ENCODE results near the gene PHOSPHO1.
"Not testable (repeated sequence)": the region's sequence is repeated elsewhere in the genome, so short reads cannot be mapped to it uniquely, and the experiment has no call there.

The PHOSPHO1 gene

DNA sequence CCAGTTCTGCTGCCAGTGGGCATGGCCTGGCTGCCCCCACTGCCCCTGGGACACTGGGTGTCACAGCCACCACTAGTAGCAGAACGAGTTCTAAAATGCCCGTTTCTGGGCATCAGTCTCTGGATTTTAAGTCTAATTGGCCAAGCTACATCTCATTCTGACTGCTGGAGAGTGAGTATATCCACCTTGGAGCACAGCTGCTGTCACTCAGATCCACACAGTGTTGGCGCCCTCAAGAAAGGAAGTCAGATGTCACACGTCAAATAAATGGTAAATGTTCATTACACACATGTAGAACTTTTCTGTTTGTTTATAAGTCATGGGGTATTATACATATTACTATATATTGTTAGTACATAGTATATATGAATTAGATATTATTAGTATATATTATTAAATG, 39.7 kb downstream of the PHOSPHO1 start:
- DNase-seq = no peak
- no peak overlapping the region for H3K4me3 ChIP-seq (ENCODE audit: low read length)
- H3K36me3 ChIP-seq (replicated peaks; ENCODE audit: insufficient read depth, low read length) = no peaks in the 10 kb centered on the region
- no peak overlapping the region for H3K9ac ChIP-seq (ENCODE audit: low read length)
- H3K79me2 ChIP-seq (ENCODE audit: low read length) = no peaks in the 10 kb centered on the region
- peaks cover 19% of the 10 kb centered on the region for H3F3A ChIP-seq (ENCODE audit: insufficient read depth, low read length)
- no peak overlapping the region for H3K27ac ChIP-seq (ENCODE audit: low read length)
- no peak for TF ChIP-seq EZH2 (optimal IDR thresholded peaks at IDR 0.05; ENCODE audit: low read depth, low read length)
- no peak for TF ChIP-seq CTCF (IDR thresholded peaks at IDR 0.05; ENCODE audit: low read length)
- no peak for TF ChIP-seq EZH2phosphoT487 (IDR thresholded peaks at IDR 0.05; ENCODE audit: low read length)
- H3K27me3 ChIP-seq (replicated peaks; ENCODE audit: insufficient read depth, low read length) = no peaks in the 10 kb centered on the region
- H4K20me1 ChIP-seq (ENCODE audit: insufficient read depth, low read length) = no peaks in the 10 kb centered on the region
- no peaks in the 10 kb centered on the region for H3K4me1 ChIP-seq (ENCODE audit: low read length)
- no peak overlapping the region for H3K4me2 ChIP-seq (ENCODE audit: low read depth, low read length)
- no peak overlapping the region for H2AFZ ChIP-seq (ENCODE audit: low read length)
- H3K9me2 ChIP-seq (replicated peaks; ENCODE audit: insufficient read depth, low read length) = no peaks in the 10 kb centered on the region
- H3K9me3 ChIP-seq (replicated peaks; ENCODE audit: insufficient read depth, low read length) = no peaks in the 10 kb centered on the region

DNA sequence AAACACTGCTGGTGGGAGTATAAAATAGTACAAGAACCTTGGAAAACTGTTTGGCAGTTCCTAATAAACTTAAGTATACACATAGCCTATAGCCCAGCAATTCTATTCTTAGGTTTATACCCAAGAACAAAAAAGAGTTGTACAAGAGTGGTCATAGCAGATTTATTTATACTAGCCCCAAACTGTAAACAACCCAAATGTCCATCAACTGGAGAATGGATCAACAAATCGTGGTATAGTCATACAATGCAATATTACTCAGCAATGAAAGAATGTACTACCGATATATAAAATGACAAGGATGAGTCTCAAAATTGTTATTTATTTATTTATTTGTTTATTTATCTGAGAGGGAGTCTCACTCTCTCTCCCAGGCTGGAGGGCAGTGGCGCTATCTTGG, 43.3 kb downstream of the PHOSPHO1 start:
- no peak for DNase-seq
- TF ChIP-seq EZH2phosphoT487 (IDR thresholded peaks at IDR 0.05; ENCODE audit: low read length) (no peak), EZH2 (optimal IDR thresholded peaks at IDR 0.05; ENCODE audit: low read depth, low read length) (no peak), CTCF (IDR thresholded peaks at IDR 0.05; ENCODE audit: low read length) (no peak)
- no peak overlapping the region for H3K4me3 ChIP-seq (ENCODE audit: low read length)

DNA sequence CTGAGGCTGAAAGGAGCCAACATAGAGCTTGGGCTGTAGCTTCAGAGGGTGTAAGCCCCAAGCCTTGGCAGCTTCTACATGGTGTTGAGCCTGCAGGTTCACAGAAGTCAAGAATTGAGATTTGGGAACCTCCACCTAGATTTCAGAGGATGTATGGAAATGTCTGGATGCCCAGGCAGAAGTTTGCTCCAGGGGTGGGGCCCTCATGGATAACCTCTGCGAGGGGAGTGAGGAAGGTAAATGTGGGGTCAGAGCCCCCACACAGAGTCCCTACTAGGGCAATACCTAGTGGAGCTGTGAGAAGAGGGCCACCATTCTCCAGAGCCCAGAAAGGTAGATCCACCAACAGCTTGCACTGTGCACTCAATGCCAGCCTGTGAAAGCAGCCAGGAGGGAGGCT, 45.2 kb downstream of the PHOSPHO1 start:
- H3F3A ChIP-seq (ENCODE audit: insufficient read depth, low read length); H3K9me2 ChIP-seq (replicated peaks; ENCODE audit: insufficient read depth, low read length); H3K4me2 ChIP-seq (ENCODE audit: low read depth, low read length); DNase-seq; H4K20me1 ChIP-seq (ENCODE audit: insufficient read depth, low read length); H3K9me3 ChIP-seq (replicated peaks; ENCODE audit: insufficient read depth, low read length); H3K4me3 ChIP-seq (ENCODE audit: low read length); H3K27ac ChIP-seq (ENCODE audit: low read length); H3K79me2 ChIP-seq (ENCODE audit: low read length); H3K4me1 ChIP-seq (ENCODE audit: low read length); H2AFZ ChIP-seq (ENCODE audit: low read length); H3K36me3 ChIP-seq (replicated peaks; ENCODE audit: insufficient read depth, low read length); H3K27me3 ChIP-seq (replicated peaks; ENCODE audit: insufficient read depth, low read length); H3K9ac ChIP-seq (ENCODE audit: low read length): not testable (repeated sequence)

More for the DNA sequence above, 43.3 kb downstream of the PHOSPHO1 start:
- no peaks in the 10 kb centered on the region for H3K79me2 ChIP-seq (ENCODE audit: low read length)
- no peaks in the 10 kb centered on the region for H3K4me1 ChIP-seq (ENCODE audit: low read length)
- no peaks in the 10 kb centered on the region for H3K9me3 ChIP-seq (replicated peaks; ENCODE audit: insufficient read depth, low read length)
- no peaks in the 10 kb centered on the region for H4K20me1 ChIP-seq (ENCODE audit: insufficient read depth, low read length)
- H3K9ac ChIP-seq (ENCODE audit: low read length) = no peak overlapping the region
- no peaks in the 10 kb centered on the region for H3K9me2 ChIP-seq (replicated peaks; ENCODE audit: insufficient read depth, low read length)
- H2AFZ ChIP-seq (ENCODE audit: low read length) = no peak overlapping the region
- peaks cover 11% of the 10 kb centered on the region; the same call in 1 of the 2 replicates for H3F3A ChIP-seq (ENCODE audit: insufficient read depth, low read length)
- H3K4me2 ChIP-seq (ENCODE audit: low read depth, low read length) = no peak overlapping the region
- no peaks in the 10 kb centered on the region for H3K36me3 ChIP-seq (replicated peaks; ENCODE audit: insufficient read depth, low read length)
- no peaks in the 10 kb centered on the region for H3K27me3 ChIP-seq (replicated peaks; ENCODE audit: insufficient read depth, low read length)
- no peak overlapping the region for H3K27ac ChIP-seq (ENCODE audit: low read length)

DNA sequence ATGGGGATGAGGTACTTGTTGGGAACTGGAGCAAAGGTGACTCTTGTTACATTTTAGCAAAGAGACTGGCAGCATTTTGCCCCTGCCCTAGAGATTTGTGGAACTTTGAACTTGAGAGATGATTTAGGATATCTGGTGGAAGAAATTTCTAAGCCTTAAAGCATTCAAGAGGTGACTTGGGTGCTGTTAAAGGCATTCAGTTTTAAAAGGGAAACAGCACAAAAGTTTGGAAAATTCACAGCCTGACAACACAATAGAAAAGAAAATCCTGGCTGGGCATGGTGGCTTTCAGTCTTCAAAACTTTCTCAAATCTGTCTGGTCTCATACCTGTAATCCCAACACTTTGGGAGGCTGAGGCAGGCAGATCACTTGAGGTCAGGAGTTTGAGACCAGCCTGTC, 46.1 kb downstream of the PHOSPHO1 start:
- H3K4me1 ChIP-seq (ENCODE audit: low read length); H3K9me2 ChIP-seq (replicated peaks; ENCODE audit: insufficient read depth, low read length); H2AFZ ChIP-seq (ENCODE audit: low read length); H3K79me2 ChIP-seq (ENCODE audit: low read length); H3F3A ChIP-seq (ENCODE audit: insufficient read depth, low read length); H3K4me2 ChIP-seq (ENCODE audit: low read depth, low read length); DNase-seq; H4K20me1 ChIP-seq (ENCODE audit: insufficient read depth, low read length); H3K4me3 ChIP-seq (ENCODE audit: low read length); H3K36me3 ChIP-seq (replicated peaks; ENCODE audit: insufficient read depth, low read length); H3K9ac ChIP-seq (ENCODE audit: low read length); H3K27ac ChIP-seq (ENCODE audit: low read length); H3K27me3 ChIP-seq (replicated peaks; ENCODE audit: insufficient read depth, low read length); H3K9me3 ChIP-seq (replicated peaks; ENCODE audit: insufficient read depth, low read length): not testable (repeated sequence)
